ENCODE results near the gene SPPL3. TPM values are rescaled to one million over a fixed set of nuclear protein-coding genes. Genes with fewer than 3 reads are reported as not detected.

The SPPL3 gene
- polyA plus RNA-seq, 1 of the 3 experiments (the other 2 are of a cell fraction), result 18.8 TPM

DNA sequence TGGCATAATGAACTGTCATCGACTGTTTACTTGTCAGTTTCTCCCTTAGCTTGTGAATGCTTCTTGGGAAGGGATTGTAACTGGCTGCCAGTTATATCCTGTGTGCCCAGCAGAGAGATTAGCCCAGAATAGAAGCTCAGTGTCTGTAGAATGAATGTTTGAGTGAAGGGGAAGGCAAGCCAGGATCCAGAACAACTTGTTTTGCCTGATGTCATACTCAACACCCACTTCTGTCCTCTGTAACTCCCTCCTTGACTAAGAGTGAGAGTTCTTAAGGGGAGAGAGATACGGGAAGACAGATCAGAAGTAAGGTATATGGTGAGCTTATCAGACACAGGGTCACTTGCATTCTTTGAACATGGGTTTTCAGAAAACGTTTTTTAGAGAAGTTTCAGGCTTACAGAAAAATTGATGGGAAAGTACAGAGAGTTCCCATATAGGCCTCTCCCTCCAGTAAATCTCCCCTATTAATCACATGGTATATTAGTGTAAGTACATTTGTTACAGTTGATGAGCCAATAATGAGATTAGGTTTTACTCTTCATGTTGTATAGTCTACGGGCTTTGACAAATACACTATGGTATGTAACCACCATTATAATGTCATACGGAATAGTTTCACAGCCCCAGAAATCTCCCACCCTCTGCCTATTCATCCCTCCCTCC is 5.6 kb upstream of the SPPL3 start:
- Histone ChIP-seq H3K27ac (ENCODE audit: low read depth in 2 of 2, low read length in 1 of 2) (no peak overlapping the region), H3K9me2 (no peaks in the 10 kb centered on the region), H4K20me1 (ENCODE audit: insufficient read depth) (no peaks in the 10 kb centered on the region), H2AFZ (ENCODE audit: low read depth) (no peak overlapping the region), H3K27me3 (ENCODE audit: insufficient read depth) (no peaks in the 10 kb centered on the region), H3K4me3 (ENCODE audit: low read depth in 2 of 2, low read length in 1 of 2) (no peak overlapping the region), H3K9me3 (no peaks in the 10 kb centered on the region), H3K9ac (no peak overlapping the region), H3K4me1 (ENCODE audit: control insufficient read depth in 1 of 2, insufficient read depth in 2 of 2, low read depth in 1 of 2, low read length in 1 of 2) (peaks cover 0 to 9% of the 10 kb centered on the region in 2 experiments; a peak in 1 of 4 replicates), H3K79me2 (ENCODE audit: insufficient read depth) (no peaks in the 10 kb centered on the region), H3K36me3 (replicated peaks in 1 of 2; ENCODE audit: control insufficient read depth in 1 of 2, insufficient read depth in 2 of 2, low read length in 1 of 2) (no peaks in the 10 kb centered on the region), H3K4me2 (no peak overlapping the region), H3F3A (replicated peaks; ENCODE audit: insufficient read depth) (no peaks in the 10 kb centered on the region)
- POLR2A ChIA-PET, result no interaction called here
- WGBS (ENCODE audit: low lambda C conversion rate), result 58% methylated on average over 5 of the region's 5 CpGs
- TF ChIP-seq IRF3 (IDR thresholded peaks at IDR 0.05; ENCODE audit: low read depth, low read length), result no peak
- TF ChIP-seq MEF2A (IDR thresholded peaks at IDR 0.05; ENCODE audit: borderline replicate concordance, low read depth), result no peak
- no peak for TF ChIP-seq TAF1 (IDR thresholded peaks at IDR 0.05; ENCODE audit: borderline replicate concordance, low read depth, low read length)
- no peak for TF ChIP-seq GABPA (IDR thresholded peaks at IDR 0.05; ENCODE audit: low read depth)
- no peak for TF ChIP-seq GATA2 (CRISPR knock-in tag; IDR thresholded peaks at IDR 0.05)
- no peak for TF ChIP-seq MAX (IDR thresholded peaks at IDR 0.05; ENCODE audit: low read depth)
- CTCF ChIA-PET, result interaction anchor here (1.2 to 2.1 kb wide), 3 partner anchors 36 to 263 kb away, joined by 3 to 6 read pairs (median 4); no protein-coding TSS in a partner anchor
- no peak for DNase-seq

- no peak overlapping the region for H3K4me2 ChIP-seq
- H3K79me2 ChIP-seq (ENCODE audit: insufficient read depth), result peaks cover 30% of the 10 kb centered on the region
- H2AFZ ChIP-seq (ENCODE audit: low read depth), result no peak overlapping the region
- H3K9ac ChIP-seq, result no peak overlapping the region
- 68% methylated on average over 2 of the region's 5 CpGs for WGBS (ENCODE audit: low lambda C conversion rate)
- peaks cover 0 to 3% of the 10 kb centered on the region in 2 experiments for H3K36me3 ChIP-seq (replicated peaks in 1 of 2; ENCODE audit: control insufficient read depth in 1 of 2, insufficient read depth in 2 of 2, low read length in 1 of 2)
- no peak overlapping the region for H3K27ac ChIP-seq (ENCODE audit: low read depth in 2 of 2, low read length in 1 of 2)
- H3K4me1 ChIP-seq (ENCODE audit: control insufficient read depth in 1 of 2, insufficient read depth in 2 of 2, low read depth in 1 of 2, low read length in 1 of 2), result peaks cover 0 to 20% of the 10 kb centered on the region in 2 experiments; a peak in 2 of 4 replicates
- no peaks in the 10 kb centered on the region for H3K27me3 ChIP-seq (ENCODE audit: insufficient read depth)
- H3F3A ChIP-seq (replicated peaks; ENCODE audit: insufficient read depth), result no peaks in the 10 kb centered on the region
- peak; percentile 43 for DNase-seq
- TF ChIP-seq GATA2 (CRISPR knock-in tag; IDR thresholded peaks at IDR 0.05), result peak; percentile 61
- TF ChIP-seq, protein P1, sequence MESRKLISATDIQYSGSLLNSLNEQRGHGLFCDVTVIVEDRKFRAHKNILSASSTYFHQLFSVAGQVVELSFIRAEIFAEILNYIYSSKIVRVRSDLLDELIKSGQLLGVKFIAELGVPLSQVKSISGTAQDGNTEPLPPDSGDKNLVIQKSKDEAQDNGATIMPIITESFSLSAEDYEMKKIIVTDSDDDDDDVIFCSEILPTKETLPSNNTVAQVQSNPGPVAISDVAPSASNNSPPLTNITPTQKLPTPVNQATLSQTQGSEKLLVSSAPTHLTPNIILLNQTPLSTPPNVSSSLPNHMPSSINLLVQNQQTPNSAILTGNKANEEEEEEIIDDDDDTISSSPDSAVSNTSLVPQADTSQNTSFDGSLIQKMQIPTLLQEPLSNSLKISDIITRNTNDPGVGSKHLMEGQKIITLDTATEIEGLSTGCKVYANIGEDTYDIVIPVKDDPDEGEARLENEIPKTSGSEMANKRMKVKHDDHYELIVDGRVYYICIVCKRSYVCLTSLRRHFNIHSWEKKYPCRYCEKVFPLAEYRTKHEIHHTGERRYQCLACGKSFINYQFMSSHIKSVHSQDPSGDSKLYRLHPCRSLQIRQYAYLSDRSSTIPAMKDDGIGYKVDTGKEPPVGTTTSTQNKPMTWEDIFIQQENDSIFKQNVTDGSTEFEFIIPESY (IDR thresholded peaks at IDR 0.05; ENCODE audit: borderline replicate concordance, low read depth), result no peak
- ChIA-PET CTCF (interaction anchor here (1.3 to 1.5 kb wide), 2 partner anchors 66 to 325 kb away, joined by 4 read pairs; partner anchors contain the start of gene POP5), POLR2A (no interaction called here)
- H3K9me3 ChIP-seq, result no peaks in the 10 kb centered on the region
- H3K4me3 ChIP-seq (ENCODE audit: low read depth in 2 of 2, low read length in 1 of 2), result no peak overlapping the region
- H4K20me1 ChIP-seq (ENCODE audit: insufficient read depth), result peaks cover 17% of the 10 kb centered on the region
- H3K9me2 ChIP-seq, result no peaks in the 10 kb centered on the region
Measured at GRCh38 chr12:120905856-120906384, 1.8 kb upstream of the SPPL3 start.
